Testis (tissue), 3 donors: ENCODE results near the gene AHR. TPM values are rescaled to one million over a fixed set of nuclear protein-coding genes. Genes with fewer than 3 reads are reported as not detected.

Experiments used
- DNase-seq: peaks from one replicate; pipeline ENCODE4 v3.0.0-alpha.2; 2019
- H3K27ac ChIP-seq, 2 donors: fragments of 200-600 bp; sonication (generic); one replicate each; pipeline ENCODE4 v1.5.1; 2019
- H3K27me3 ChIP-seq: fragments of 200-600 bp; sonication (generic); one replicate; pipeline ENCODE4 v1.5.1; 2019
- H3K36me3 ChIP-seq: fragments of 200-600 bp; sonication (generic); one replicate; pipeline ENCODE4 v1.5.1; 2017; ENCODE audit warnings: low read depth; ENCODE audit errors: missing control alignments
- H3K4me1 ChIP-seq: fragments of 200-600 bp; sonication (generic); one replicate; pipeline ENCODE4 v1.5.1; 2019
- H3K4me3 ChIP-seq, 2 donors: fragments of 200-600 bp; sonication (generic); one replicate each; pipeline ENCODE4 v1.5.1; 2017 to 2019
- H3K9me3 ChIP-seq: fragments of 200-600 bp; sonication (generic); one replicate; pipeline ENCODE4 v1.5.1; 2017
- POLR2A ChIP-seq: fragments of 450-650 bp; IDR thresholded peaks from one replicate; pipeline ENCODE4 v1.6.1; 2017; ENCODE audit warnings: antibody characterized with exemption, mild to moderate bottlenecking, moderate library complexity
- WGBS, 2 donors: methylation state at CpG; one replicate each; pipeline ENCODE4 v1.1.5; 2018; 5-methylcytosine and 5-hydroxymethylcytosine counted together
- intact Hi-C: fragments of 100-400 bp; cut with DNase I; formaldehyde crosslinking; loops from one replicate; pipeline ENCODE4 v1.15.1; 2023; ENCODE audit warnings: low total_unique reads
- polyA plus RNA-seq: library from polyadenylated mRNA; stranded (reverse); fragments of 350-450 nt; fragmentation: Illumina TruSeq; extraction: RNeasy Lipid Tissue Mini Kit (QIAGEN cat#74804); gene quantifications from one replicate; pipeline ENCODE4 v1.2.3, GENCODE V29; 2014; ENCODE audit warnings: low read depth, low replicate concordance; ENCODE audit not compliant: insufficient read depth
- total RNA-seq, 2 donors: library from RNA; depleted of rRNA; stranded (reverse); fragments of >200 nt; gene quantifications; one replicate each; pipeline ENCODE4 v1.2.3, GENCODE V29; 2016
- TF ChIP-seq, protein P1 (sequence below), 3 experiments: fragments of 450-650 bp in 2 of 3; fragments of 200-600 bp in 1 of 3; sonication (generic) in 1 of 3; IDR thresholded peaks; one replicate each; pipeline ENCODE4 v1.5.1; 2016 to 2019; ENCODE audit warnings: antibody characterized with exemption in 3 of 3, mild to moderate bottlenecking in 2 of 3, moderate library complexity in 1 of 3

The AHR gene
- total and polyA plus RNA-seq, 3 donors from 2014 or later = 12.3 to 48.9 (median 28.4) TPM

DNA sequence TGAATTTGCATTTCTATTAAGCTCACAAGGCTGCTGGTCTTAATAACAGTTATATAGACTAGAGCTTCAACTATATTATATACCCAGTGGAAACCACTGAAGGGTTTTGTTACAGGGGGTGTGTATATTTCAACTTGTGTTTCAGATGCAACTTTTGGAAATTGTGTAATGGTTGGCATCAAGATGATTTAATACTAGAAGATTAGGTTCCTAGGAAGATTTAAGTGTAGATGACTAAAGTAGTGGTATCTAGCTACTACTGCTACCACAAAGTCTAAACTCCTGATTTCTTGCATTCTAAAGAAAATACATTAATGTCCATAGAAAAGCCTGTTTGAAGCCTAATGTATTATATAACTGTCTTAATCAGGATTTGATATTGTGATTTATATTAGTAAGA, 30.2 kb downstream of the AHR start:
- H3K27ac ChIP-seq = no peak overlapping the region
- TF ChIP-seq, protein P1, sequence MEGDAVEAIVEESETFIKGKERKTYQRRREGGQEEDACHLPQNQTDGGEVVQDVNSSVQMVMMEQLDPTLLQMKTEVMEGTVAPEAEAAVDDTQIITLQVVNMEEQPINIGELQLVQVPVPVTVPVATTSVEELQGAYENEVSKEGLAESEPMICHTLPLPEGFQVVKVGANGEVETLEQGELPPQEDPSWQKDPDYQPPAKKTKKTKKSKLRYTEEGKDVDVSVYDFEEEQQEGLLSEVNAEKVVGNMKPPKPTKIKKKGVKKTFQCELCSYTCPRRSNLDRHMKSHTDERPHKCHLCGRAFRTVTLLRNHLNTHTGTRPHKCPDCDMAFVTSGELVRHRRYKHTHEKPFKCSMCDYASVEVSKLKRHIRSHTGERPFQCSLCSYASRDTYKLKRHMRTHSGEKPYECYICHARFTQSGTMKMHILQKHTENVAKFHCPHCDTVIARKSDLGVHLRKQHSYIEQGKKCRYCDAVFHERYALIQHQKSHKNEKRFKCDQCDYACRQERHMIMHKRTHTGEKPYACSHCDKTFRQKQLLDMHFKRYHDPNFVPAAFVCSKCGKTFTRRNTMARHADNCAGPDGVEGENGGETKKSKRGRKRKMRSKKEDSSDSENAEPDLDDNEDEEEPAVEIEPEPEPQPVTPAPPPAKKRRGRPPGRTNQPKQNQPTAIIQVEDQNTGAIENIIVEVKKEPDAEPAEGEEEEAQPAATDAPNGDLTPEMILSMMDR (IDR thresholded peaks at IDR 0.05) = no peak
- TF ChIP-seq POLR2A = no peak
- H3K36me3 ChIP-seq = no peaks in the 10 kb centered on the region
- H3K4me1 ChIP-seq = no peaks in the 10 kb centered on the region
- DNase-seq = no peak
- intact Hi-C loops = no loop called here
- no peaks in the 10 kb centered on the region for H3K9me3 ChIP-seq
- no peak overlapping the region for H3K4me3 ChIP-seq
- no peaks in the 10 kb centered on the region for H3K27me3 ChIP-seq

DNA sequence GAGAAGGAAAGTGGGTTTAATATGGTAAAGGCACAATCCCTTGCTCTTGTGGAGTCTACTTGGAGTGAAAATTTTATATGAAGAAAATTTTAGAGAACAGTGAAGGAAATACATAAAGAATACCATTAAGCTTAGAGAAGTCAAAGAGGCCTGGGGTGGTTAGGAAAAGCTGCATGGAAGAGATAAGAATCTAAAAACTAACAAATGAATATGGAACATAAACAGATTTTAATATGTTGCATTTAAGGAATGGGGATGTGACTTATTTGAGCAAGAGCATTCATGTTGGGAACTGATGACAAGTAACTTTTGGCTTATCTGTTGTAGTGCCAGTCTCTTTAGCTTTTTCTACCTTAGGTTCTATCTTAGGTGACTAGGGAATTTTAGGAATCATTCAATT, 31.0 kb downstream of the AHR start:
- no peak overlapping the region for H3K4me3 ChIP-seq
- no peaks in the 10 kb centered on the region for H3K9me3 ChIP-seq
- DNase-seq = no peak
- H3K4me1 ChIP-seq = no peaks in the 10 kb centered on the region
- TF ChIP-seq, protein P1 (IDR thresholded peaks at IDR 0.05) = no peak
- TF ChIP-seq POLR2A = no peak
- no peaks in the 10 kb centered on the region for H3K36me3 ChIP-seq
- H3K27ac ChIP-seq = no peak overlapping the region
- H3K27me3 ChIP-seq = no peaks in the 10 kb centered on the region
- intact Hi-C loops = no loop called here

DNA sequence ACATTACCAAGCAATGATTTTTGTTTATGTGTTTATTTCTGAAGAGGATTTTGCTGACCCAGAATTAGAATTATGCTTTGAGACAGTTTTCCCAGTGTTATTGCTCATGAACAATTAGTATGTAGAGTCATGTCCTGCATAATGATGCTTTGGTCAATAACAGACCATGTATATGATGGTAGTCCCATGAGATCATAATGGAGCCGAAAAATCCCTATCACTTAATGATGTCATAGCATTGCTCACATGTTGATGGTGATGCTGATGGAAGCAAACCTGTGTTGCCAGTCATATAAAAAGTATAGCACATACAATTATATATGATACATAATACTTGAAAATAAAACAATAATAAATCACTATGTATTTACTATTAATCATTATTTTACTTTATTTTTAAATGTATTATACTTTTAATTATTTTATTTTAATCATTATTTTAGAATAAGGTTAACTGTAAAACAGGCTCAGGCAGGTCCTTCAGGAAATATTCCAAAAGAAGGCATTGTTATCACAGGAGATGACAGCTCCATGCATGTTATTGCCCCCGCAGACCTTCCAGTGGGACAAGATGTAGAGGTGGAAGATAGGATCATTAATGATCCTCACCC, 33.5 kb downstream of the AHR start:
- Histone ChIP-seq H3K4me1 (no peaks in the 10 kb centered on the region), H3K27me3 (no peaks in the 10 kb centered on the region), H3K4me3 (no peak overlapping the region), H3K9me3 (no peaks in the 10 kb centered on the region), H3K36me3 (no peaks in the 10 kb centered on the region), H3K27ac (no peak overlapping the region)
- WGBS, 2 donors = 88 to 90% methylated on average over 2 of the region's 2 CpGs
- intact Hi-C loops = no loop called here
- no peak for DNase-seq
- TF ChIP-seq POLR2A = no peak
- TF ChIP-seq, protein P1 (IDR thresholded peaks at IDR 0.05) = no peak

DNA sequence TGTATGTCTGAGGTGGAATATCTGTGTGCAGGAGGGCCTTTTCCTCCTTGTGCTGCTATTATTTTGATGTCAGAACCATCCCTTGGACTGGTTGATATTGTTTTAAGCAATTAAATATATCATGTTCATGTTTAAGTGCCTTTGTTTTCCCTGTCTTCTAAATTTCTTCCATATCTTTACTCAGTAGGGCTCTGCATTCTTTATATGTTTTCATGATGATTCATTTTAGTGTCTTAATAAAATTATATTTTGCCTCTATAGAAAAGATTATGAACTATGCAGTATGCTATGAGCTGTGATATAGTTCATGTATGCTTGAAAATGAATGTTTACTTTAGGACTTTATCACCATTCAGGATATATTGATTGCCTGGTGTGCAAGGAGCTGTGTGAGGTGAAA, 34.8 kb downstream of the AHR start:
- Histone ChIP-seq H3K36me3 (no peaks in the 10 kb centered on the region), H3K9me3 (no peaks in the 10 kb centered on the region), H3K27ac (no peak overlapping the region), H3K4me1 (no peaks in the 10 kb centered on the region), H3K27me3 (no peaks in the 10 kb centered on the region), H3K4me3 (no peak overlapping the region)
- TF ChIP-seq, protein P1 (IDR thresholded peaks at IDR 0.05) = no peak
- no peak for TF ChIP-seq POLR2A
- intact Hi-C loops = no loop called here
- no peak for DNase-seq

DNA sequence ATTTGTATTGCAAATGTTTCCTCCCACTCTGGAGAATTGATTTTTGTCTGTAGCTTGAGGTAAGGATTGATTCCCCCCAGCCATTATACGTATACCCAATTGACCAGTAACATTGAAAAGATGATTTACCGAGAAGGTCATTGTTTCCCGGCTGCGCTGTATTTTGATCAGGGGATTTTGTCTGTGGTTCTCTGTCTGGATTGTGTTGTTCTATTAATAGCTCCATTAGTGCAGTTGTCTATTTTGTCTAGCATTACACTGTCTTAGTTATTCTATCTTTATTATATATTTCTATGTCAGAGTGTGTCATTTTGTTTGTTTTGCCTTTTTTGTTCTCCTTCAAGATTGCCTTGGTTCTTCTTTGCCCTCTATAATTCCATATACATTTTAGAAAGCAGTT, 37.7 kb downstream of the AHR start:
- DNase-seq = no peak
- intact Hi-C loops = no loop called here
- TF ChIP-seq, protein P1 (IDR thresholded peaks at IDR 0.05) = no peak
- no peak for TF ChIP-seq POLR2A
- H3K4me3 ChIP-seq = no peak overlapping the region
- no peaks in the 10 kb centered on the region for H3K4me1 ChIP-seq
- H3K9me3 ChIP-seq = no peaks in the 10 kb centered on the region
- WGBS, 2 donors = 90 to 96% methylated on average over 4 of the region's 4 CpGs
- H3K27ac ChIP-seq = no peak overlapping the region
- no peaks in the 10 kb centered on the region for H3K27me3 ChIP-seq
- H3K36me3 ChIP-seq = peaks cover 4% of the 10 kb centered on the region
